MG63 (cell line): Measurements from ENCODE around the gene LNPEP. TPM values are rescaled to one million over a fixed set of nuclear protein-coding genes. Genes with fewer than 3 reads are reported as not detected.

Experiments used
- DNase-seq: peaks from one replicate; pipeline ENCODE4 v3.0.0-alpha.2; 2020
- H3K27me3 ChIP-seq: fragments of 250-450 bp; sonication (Bioruptor Pico); 2 replicates; pipeline ENCODE4 v1.5.1; 2020; ENCODE audit warnings: mild to moderate bottlenecking, moderate library complexity
- H3K36me3 ChIP-seq: fragments of 250-450 bp; sonication (Bioruptor Pico); 2 replicates; pipeline ENCODE4 v1.5.1; 2020; ENCODE audit warnings: mild to moderate bottlenecking, moderate library complexity
- H3K4me3 ChIP-seq: fragments of 250-450 bp; sonication (Bioruptor Pico); 2 replicates; pipeline ENCODE4 v1.5.1; 2020; ENCODE audit warnings: mild to moderate bottlenecking, moderate library complexity
- H3K9me3 ChIP-seq: fragments of 250-450 bp; sonication (Bioruptor Pico); 2 replicates; pipeline ENCODE4 v1.5.1; 2020; ENCODE audit warnings: mild to moderate bottlenecking, moderate library complexity
- total RNA-seq: library from RNA; depleted of rRNA; stranded (reverse); fragments of >200 nt; shearing (Covaris generic); gene quantifications from 2 replicates; pipeline ENCODE4 v1.2.3, GENCODE V29; 2014; ENCODE audit warnings: low replicate concordance

Gene LNPEP
- total RNA-seq, 1 experiment from 2014 or later: 21.4 TPM

DNA sequence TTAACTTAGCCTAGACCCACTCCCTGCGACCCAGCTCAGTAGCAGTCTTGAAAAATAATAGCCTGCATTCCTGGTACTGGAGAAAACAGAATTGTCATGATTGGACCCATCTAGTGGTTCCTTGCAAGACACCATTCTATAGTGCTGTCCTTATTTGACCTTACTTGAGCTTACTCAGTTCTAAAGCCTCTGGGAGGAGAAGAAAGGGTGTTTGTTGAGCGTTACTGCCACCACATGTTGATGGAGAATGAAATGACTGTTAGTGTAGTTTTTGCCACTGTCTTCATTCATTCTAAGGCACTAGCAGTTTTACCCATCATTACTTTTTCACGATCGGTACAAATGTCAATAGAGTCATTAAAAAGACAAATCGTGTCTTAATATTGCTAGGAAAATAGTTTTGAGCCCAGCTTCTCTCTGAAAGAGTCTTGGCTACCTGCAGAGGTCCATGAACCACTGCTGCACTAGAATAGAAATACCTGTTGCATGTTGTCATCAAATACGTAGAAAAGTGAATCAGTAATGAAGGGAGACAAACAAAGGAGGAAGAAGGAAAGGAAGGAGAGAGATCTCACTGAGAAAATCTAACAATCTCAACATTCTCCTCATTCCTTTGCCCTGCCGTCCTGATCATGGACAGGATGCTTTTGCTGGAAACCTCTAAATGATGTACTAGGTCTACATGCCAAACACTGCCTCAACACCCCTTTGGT is 110.5 kb downstream of the LNPEP start:
- Histone ChIP-seq H3K27me3 (peaks cover 11% of the 10 kb centered on the region; the same call in 1 of the 2 replicates), H3K9me3 (no peaks in the 10 kb centered on the region), H3K4me3 (no peak overlapping the region), H3K36me3 (no peaks in the 10 kb centered on the region)
- no peak for DNase-seq

GRCh38 chr5:97047076-97047475 is 111.2 kb downstream of the LNPEP start:
- H3K9me3 ChIP-seq: 0 out of 2 replicates have a peak, but pooled peaks cover 2% of the 10 kb centered on the region

DNA sequence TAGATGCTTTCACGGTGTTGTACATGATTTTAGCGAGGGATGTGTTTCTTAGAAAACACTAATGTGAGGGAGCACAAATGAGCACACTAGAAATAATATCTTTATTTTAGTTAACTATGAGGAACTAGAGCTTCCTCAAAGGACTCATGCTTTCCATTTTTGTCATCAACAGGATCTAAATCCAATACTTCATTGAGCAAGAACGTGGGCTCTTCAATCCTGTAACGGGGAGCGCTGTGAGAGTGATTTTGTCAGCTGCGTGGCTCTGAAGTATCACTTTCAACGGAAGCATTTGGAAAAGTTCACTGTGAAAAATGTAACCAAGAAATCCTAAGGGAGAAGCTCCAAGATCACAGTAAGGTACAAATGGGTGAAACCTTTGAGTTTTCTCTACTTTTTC is 113.3 kb downstream of the LNPEP start:
- no peak for DNase-seq
- H3K9me3 ChIP-seq: peaks cover 14% of the 10 kb centered on the region
- peaks cover 25% of the 10 kb centered on the region for H3K27me3 ChIP-seq
- no peaks in the 10 kb centered on the region for H3K36me3 ChIP-seq
- no peak overlapping the region for H3K4me3 ChIP-seq

More at GRCh38 chr5:97047076-97047475, 111.2 kb downstream of the LNPEP start:
- no peaks in the 10 kb centered on the region for H3K36me3 ChIP-seq
- H3K27me3 ChIP-seq: peaks cover 11% of the 10 kb centered on the region; the same call in 1 of the 2 replicates
- no peak for DNase-seq
- no peak overlapping the region for H3K4me3 ChIP-seq

- H3K36me3 ChIP-seq: no peaks in the 10 kb centered on the region
- peaks cover 14% of the 10 kb centered on the region for H3K9me3 ChIP-seq
- H3K4me3 ChIP-seq: no peak overlapping the region
- H3K27me3 ChIP-seq: peaks cover 31% of the 10 kb centered on the region
- no peak for DNase-seq
These were observed 120.4 kb downstream of the LNPEP start for GRCh38 chr5:97056263-97056662.

- no peaks in the 10 kb centered on the region for H3K36me3 ChIP-seq
- H3K4me3 ChIP-seq: no peak overlapping the region
- H3K9me3 ChIP-seq: no peaks in the 10 kb centered on the region
- H3K27me3 ChIP-seq: peaks cover 11% of the 10 kb centered on the region
- DNase-seq: no peak
These were observed 126.2 kb downstream of the LNPEP start for GRCh38 chr5:97062046-97062445.

DNA sequence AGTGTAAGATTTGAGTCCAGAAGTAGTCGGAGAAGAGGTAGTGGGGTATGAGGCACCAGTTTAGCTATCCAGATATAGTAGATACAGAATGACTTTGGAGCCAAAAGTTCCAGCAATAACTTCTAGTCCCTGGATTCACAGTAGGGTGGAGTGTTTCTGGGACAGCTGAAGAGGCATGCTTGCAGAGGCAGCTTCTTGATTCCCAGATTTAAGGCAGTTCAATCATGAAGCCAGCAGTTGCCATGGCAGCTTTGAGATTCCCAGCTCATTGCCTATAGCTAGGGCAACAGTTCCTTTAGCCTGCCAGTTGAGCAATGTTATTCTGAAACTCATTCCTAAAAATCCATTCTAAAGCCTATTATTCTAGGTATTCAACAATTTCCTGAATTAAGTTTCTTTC is 127.4 kb downstream of the LNPEP start:
- H3K4me3 ChIP-seq: no peak overlapping the region
- H3K36me3 ChIP-seq: no peaks in the 10 kb centered on the region
- H3K9me3 ChIP-seq: no peaks in the 10 kb centered on the region
- DNase-seq: no peak
- peaks cover 1% of the 10 kb centered on the region; the same call in 1 of the 2 replicates for H3K27me3 ChIP-seq

GRCh38 chr5:97065475-97065874 is 129.6 kb downstream of the LNPEP start:
- no peak overlapping the region for H3K4me3 ChIP-seq
- H3K9me3 ChIP-seq: no peaks in the 10 kb centered on the region
- H3K27me3 ChIP-seq: no peaks in the 10 kb centered on the region
- H3K36me3 ChIP-seq: no peaks in the 10 kb centered on the region
- no peak for DNase-seq

DNA sequence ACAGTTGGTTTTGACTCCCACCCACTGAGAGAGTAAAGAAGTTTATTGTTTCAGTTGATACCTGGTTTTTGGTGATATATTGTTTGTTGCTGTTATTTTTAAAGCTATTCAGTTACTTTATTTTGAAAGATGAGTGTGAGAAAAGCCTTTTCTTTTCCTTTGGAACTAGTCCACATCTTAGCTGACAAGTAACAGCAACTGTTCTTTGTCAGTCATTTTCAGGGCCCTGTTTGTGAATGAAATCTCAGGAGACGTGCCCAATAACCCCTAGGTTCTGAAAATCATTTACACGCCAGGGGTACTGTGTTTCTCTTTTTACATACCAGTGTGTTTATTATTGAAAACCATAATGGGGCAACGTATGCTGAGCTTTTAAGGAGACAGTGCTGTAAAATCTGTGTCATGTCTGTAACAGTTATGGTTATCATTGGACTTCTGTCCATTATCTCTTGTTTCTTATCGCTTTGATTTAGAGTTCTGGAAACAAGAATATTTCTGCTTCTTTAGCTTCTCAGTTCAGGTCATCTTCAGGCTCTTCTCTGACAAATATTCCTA is 131.5 kb downstream of the LNPEP start:
- Histone ChIP-seq H3K27me3 (no peaks in the 10 kb centered on the region), H3K4me3 (no peak overlapping the region), H3K36me3 (no peaks in the 10 kb centered on the region), H3K9me3 (no peaks in the 10 kb centered on the region)
- no peak for DNase-seq

DNA sequence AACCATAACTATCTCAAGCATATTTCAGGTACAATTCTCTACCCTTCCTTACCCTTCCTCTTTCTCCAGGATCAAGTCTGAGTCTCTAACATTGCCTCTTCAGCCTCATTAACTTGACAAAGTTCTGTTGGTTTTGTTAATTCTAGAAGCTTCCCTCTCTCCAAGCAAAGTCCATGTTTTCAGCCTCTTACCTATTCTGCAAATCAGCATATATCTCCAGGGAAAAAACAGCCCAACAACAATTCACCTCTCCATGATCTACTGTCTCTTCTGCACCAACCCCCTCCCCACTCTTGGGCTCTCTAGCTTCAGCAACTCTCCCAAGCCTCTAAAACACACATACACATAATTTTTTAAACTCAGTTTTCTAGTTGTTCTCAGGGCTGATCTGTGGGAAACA is 134.4 kb downstream of the LNPEP start:
- no peaks in the 10 kb centered on the region for H3K36me3 ChIP-seq
- no peak for DNase-seq

GRCh38 chr5:97071101-97071500 is 135.2 kb downstream of the LNPEP start:
- H3K27me3 ChIP-seq: no peaks in the 10 kb centered on the region
- no peak overlapping the region for H3K4me3 ChIP-seq
- peak; percentile 85 for DNase-seq

More for the DNA sequence above, 134.4 kb downstream of the LNPEP start:
- Histone ChIP-seq H3K27me3 (no peaks in the 10 kb centered on the region), H3K9me3 (no peaks in the 10 kb centered on the region), H3K4me3 (no peak overlapping the region)

GRCh38 chr5:97071993-97072392 is 136.1 kb downstream of the LNPEP start:
- Histone ChIP-seq H3K4me3 (no peak overlapping the region), H3K9me3 (no peaks in the 10 kb centered on the region), H3K36me3 (no peaks in the 10 kb centered on the region), H3K27me3 (no peaks in the 10 kb centered on the region)
- DNase-seq: no peak

More at GRCh38 chr5:97071101-97071500, 135.2 kb downstream of the LNPEP start:
- no peaks in the 10 kb centered on the region for H3K36me3 ChIP-seq
- no peaks in the 10 kb centered on the region for H3K9me3 ChIP-seq

DNA sequence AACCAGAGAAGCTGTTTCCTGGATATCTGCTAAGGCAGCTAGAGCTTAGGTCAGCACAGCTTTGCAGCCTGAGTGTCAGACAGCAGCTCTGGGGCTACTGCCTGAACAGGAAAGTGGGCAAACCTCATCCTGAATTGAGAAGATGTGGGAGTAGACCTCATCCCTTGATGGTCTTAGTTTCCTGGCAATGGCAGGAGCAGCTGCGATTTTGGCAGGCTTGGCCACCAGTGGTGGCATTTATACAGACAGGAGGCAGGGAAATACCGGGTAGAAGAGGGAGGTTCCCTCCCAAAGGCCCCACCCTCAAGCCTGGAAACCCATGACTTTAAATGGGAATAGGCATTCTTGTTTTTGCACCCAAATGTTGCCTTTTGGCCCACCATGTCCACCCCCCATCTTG is 136.8 kb downstream of the LNPEP start:
- no peaks in the 10 kb centered on the region for H3K27me3 ChIP-seq
- peak; percentile 10 for DNase-seq
- H3K9me3 ChIP-seq: no peaks in the 10 kb centered on the region
- H3K4me3 ChIP-seq: no peak overlapping the region
- no peaks in the 10 kb centered on the region for H3K36me3 ChIP-seq

GRCh38 chr5:97073420-97073819 is 137.5 kb downstream of the LNPEP start:
- no peaks in the 10 kb centered on the region for H3K27me3 ChIP-seq
- H3K9me3 ChIP-seq: no peaks in the 10 kb centered on the region
- no peaks in the 10 kb centered on the region for H3K36me3 ChIP-seq
- no peak for DNase-seq
- H3K4me3 ChIP-seq: no peak overlapping the region

DNA sequence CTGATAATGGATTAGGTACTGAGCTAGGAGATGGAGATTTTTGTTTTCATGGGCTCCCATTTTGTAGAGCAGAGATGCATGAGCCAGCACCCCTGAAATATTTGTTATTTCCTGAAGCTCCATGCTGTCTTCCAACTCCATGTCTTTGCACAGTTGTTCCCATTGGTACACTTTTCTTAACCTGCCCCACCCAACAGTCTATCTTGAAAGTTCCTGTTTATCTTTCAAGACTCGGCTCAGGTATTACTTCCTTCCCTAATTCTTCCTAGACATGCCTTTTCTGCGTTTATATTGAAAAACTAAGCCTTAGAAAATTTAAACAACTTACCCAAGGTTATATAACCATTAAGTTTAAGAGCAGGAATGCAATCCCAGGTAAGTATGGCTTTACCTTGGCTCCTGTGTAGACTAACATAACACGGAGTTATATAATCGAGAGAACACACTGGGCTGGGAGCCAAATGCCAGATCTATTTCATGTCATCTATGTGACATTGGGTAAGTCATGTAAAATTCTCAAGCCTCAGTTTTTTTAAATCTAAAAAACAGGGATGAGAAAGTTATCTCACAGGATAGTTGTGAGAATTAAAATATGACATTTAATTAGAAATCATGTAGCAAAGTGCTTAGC is 139.1 kb downstream of the LNPEP start:
- Histone ChIP-seq H3K9me3 (no peaks in the 10 kb centered on the region), H3K36me3 (no peaks in the 10 kb centered on the region), H3K4me3 (no peak overlapping the region), H3K27me3 (no peaks in the 10 kb centered on the region)
- DNase-seq: no peak

GRCh38 chr5:97075649-97076048 is 139.8 kb downstream of the LNPEP start:
- Histone ChIP-seq H3K4me3 (no peak overlapping the region), H3K36me3 (no peaks in the 10 kb centered on the region), H3K9me3 (no peaks in the 10 kb centered on the region), H3K27me3 (no peaks in the 10 kb centered on the region)
- no peak for DNase-seq

DNA sequence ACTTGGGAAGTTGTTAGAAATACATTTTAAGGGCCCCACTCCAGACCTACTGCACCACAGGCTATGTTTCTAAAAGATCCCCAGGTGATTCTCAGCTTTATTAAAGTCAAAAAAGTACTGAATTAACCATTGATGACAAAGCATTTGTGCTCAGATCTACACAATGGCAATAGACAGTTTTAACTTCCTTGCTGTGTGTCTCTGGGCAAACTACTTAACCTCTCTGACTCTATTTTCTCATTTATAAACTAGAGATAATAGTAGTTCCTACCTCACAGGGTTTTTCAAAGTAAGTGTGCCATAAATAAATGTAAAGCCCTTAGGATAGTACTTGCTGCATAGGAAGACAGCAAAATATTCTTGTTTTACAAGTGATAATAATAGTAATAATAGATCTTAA is 140.2 kb downstream of the LNPEP start:
- Histone ChIP-seq H3K36me3 (no peaks in the 10 kb centered on the region), H3K27me3 (no peaks in the 10 kb centered on the region), H3K4me3 (no peak overlapping the region), H3K9me3 (no peaks in the 10 kb centered on the region)
- no peak for DNase-seq

DNA sequence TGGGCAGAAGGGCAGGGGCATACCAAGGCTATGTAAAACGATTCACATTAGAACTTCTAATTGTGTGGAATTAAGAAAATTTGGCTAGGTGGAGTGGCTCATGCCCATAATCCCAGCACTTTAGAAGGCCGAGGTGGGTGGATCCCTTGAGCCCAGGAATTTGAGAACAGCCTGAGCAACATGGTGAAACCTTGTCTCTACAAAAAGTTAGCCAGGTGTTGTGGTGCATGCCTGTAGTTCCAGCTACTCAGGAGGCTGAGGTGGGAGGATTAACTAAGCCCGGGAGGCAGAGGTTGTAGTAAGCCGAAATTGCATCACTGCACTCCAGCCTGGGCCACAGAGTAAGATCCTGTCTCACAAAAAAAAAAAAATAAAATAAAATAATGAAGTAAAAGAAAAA is 141.4 kb downstream of the LNPEP start:
- Histone ChIP-seq H3K4me3 (no peak overlapping the region), H3K9me3 (no peaks in the 10 kb centered on the region), H3K27me3 (no peaks in the 10 kb centered on the region), H3K36me3 (no peaks in the 10 kb centered on the region)
- DNase-seq: no peak
